BE2C (cell line): Measurements from ENCODE around the gene LTN1.
A peak's percentile ranks its signal among the peaks of the same experiment; 100 is the strongest.
"Not testable (repeated sequence)": the region's sequence is repeated elsewhere in the genome, so short reads cannot be mapped to it uniquely, and the experiment has no call there.

Source experiments
- DNase-seq: peaks from one replicate; pipeline ENCODE4 v3.0.0-alpha.2; 2020
- H3K27me3 ChIP-seq: fragments of 250-450 bp; sonication (Bioruptor Pico); 2 replicates; pipeline ENCODE4 v1.5.1; 2020; ENCODE audit warnings: mild to moderate bottlenecking
- H3K36me3 ChIP-seq: fragments of 250-450 bp; sonication (Bioruptor Pico); 2 replicates; pipeline ENCODE4 v1.5.1; 2020; ENCODE audit warnings: mild to moderate bottlenecking
- H3K4me1 ChIP-seq: fragments of 250-450 bp; sonication (Bioruptor Pico); 2 replicates; pipeline ENCODE4 v1.5.1; 2020
- H3K4me3 ChIP-seq: 2 replicates; pipeline ENCODE4 v1.5.1; 2011; ENCODE audit warnings: low read depth, low read length
- H3K9me3 ChIP-seq: fragments of 250-450 bp; sonication (Bioruptor Pico); 2 replicates; pipeline ENCODE4 v1.5.1; 2020
- CTCF ChIP-seq: IDR thresholded peaks from 2 replicates; pipeline ENCODE4 v1.5.1; 2012; ENCODE audit warnings: mild to moderate bottlenecking, low read depth, low read length

Gene LTN1

GRCh38 chr21:29025328-29025713 lies 32.6 kb upstream of the LTN1 start:
- Histone ChIP-seq H3K4me1 (no peaks in the 10 kb centered on the region; the same call in 1 of the 2 replicates), H3K27me3 (no peaks in the 10 kb centered on the region), H3K9me3 (no peaks in the 10 kb centered on the region), H3K4me3 (peak overlapping the region; percentile 66), H3K36me3 (peaks cover 11% of the 10 kb centered on the region; the same call in 1 of the 2 replicates)
- no peak for DNase-seq
- TF ChIP-seq CTCF = no peak

GRCh38 chr21:29024474-29025327 lies 32.0 kb upstream of the LTN1 start, which contains the start of gene USP16:
Gene USP16, plus strand, starts transcription at chr21:29024668. Its CDS starts 3,246 bp downstream, at chr21:29027914.
- TF ChIP-seq CTCF = peak; percentile 22; the same call in 1 of the 2 replicates
- DNase-seq = peak; percentile 94
- Histone ChIP-seq H3K36me3 (peaks cover 11% of the 10 kb centered on the region; the same call in 1 of the 2 replicates), H3K4me1 (no peaks in the 10 kb centered on the region; the same call in 1 of the 2 replicates), H3K9me3 (no peaks in the 10 kb centered on the region), H3K27me3 (no peaks in the 10 kb centered on the region), H3K4me3 (peak within 1 kb of the TSS; percentile 66)

- Histone ChIP-seq H3K4me1 (peaks cover 10% of the 10 kb centered on the region), H3K4me3 (no peak overlapping the region), H3K9me3 (no peaks in the 10 kb centered on the region), H3K36me3 (peaks cover 4% of the 10 kb centered on the region; the same call in 1 of the 2 replicates), H3K27me3 (no peaks in the 10 kb centered on the region)
- TF ChIP-seq CTCF = no peak
- no peak for DNase-seq
Measured at GRCh38 chr21:29022166-29022565, 29.5 kb upstream of the LTN1 start.

- H3K27me3 ChIP-seq = no peaks in the 10 kb centered on the region
Measured at GRCh38 chr21:29018540-29018939, 25.9 kb upstream of the LTN1 start.

GRCh38 chr21:29017639-29018237 lies 25.1 kb upstream of the LTN1 start:
- peaks cover 10% of the 10 kb centered on the region for H3K4me1 ChIP-seq
- peak overlapping the region; percentile 93 for H3K4me3 ChIP-seq
- H3K9me3 ChIP-seq = no peaks in the 10 kb centered on the region
- no peaks in the 10 kb centered on the region for H3K27me3 ChIP-seq
- no peak for DNase-seq
- peaks cover 4% of the 10 kb centered on the region; the same call in 1 of the 2 replicates for H3K36me3 ChIP-seq
- no peak for TF ChIP-seq CTCF

More at GRCh38 chr21:29018540-29018939, 25.9 kb upstream of the LTN1 start:
- TF ChIP-seq CTCF = no peak
- Histone ChIP-seq H3K4me3 (peak overlapping the region; percentile 93), H3K4me1 (peaks cover 10% of the 10 kb centered on the region), H3K36me3 (peaks cover 4% of the 10 kb centered on the region; the same call in 1 of the 2 replicates), H3K9me3 (no peaks in the 10 kb centered on the region)
- DNase-seq = no peak

GRCh38 chr21:29011236-29011635 lies 18.6 kb upstream of the LTN1 start:
- not testable (repeated sequence) for H3K4me1 ChIP-seq, DNase-seq, H3K27me3 ChIP-seq, H3K9me3 ChIP-seq, H3K4me3 ChIP-seq
- H3K36me3 ChIP-seq = peaks cover 16% of the 10 kb centered on the region
